ENCODE measurements around the gene DUSP8. TPM values are rescaled to one million over a fixed set of nuclear protein-coding genes. Genes with fewer than 3 reads are reported as not detected.

DUSP8 gene
- total and polyA plus RNA-seq, 9 of the 15 experiments (the other 6 are each of a cell fraction or from before 2014, with no cell fraction given), result 0.14 to 2.0 (median 0.86) TPM; not detected in 2

GRCh38 chr11:1619449-1619848, 47.4 kb upstream of the DUSP8 start (continued):
- TF ChIP-seq ZMIZ1 (IDR thresholded peaks at IDR 0.05; ENCODE audit: low read depth in 2 of 2, low read length in 2 of 2) (no peak), GTF2E2 (tag; IDR thresholded peaks at IDR 0.05) (no peak), GABPA (tag; conservative IDR thresholded peaks at IDR 0.05; ENCODE audit: low read depth) (peak; percentile 82), MCM3 (IDR thresholded peaks at IDR 0.05) (no peak), RBBP5 (IDR thresholded peaks at IDR 0.05; ENCODE audit: borderline replicate concordance, insufficient read depth, low read length, poor library complexity, severe bottlenecking) (no peak), MTA3 (IDR thresholded peaks at IDR 0.05; ENCODE audit: borderline replicate concordance) (peak; percentile 63; the same call in 1 of the 2 replicates), KDM5B (IDR thresholded peaks at IDR 0.05; ENCODE audit: insufficient replicate concordance, low read depth, low read length) (no peak)

- ChIA-PET CTCF (ENCODE audit: low intra/inter-chr PET ratio) (no interaction called here), POLR2A (interaction anchor here (0.6 kb wide), 1 partner anchor 34 kb away, joined by 3 read pairs; no protein-coding TSS in a partner anchor)
- Histone ChIP-seq H3K4me2 (ENCODE audit: insufficient read depth, low read length) (no peak overlapping the region), H3K4me3 (no peak overlapping the region), H3K79me2 (ENCODE audit: control insufficient read depth, insufficient read depth, low read length) (no peaks in the 10 kb centered on the region), H2AFZ (ENCODE audit: low read depth, low read length) (no peak overlapping the region), H3K9me3 (replicated peaks; ENCODE audit: control insufficient read depth, insufficient read depth, low read depth, low read length) (0 out of 2 replicates have a peak, but pooled peaks cover 1% of the 10 kb centered on the region), H3K9me1 (ENCODE audit: control insufficient read depth, insufficient read depth, low read length) (no peaks in the 10 kb centered on the region), H4K20me1 (replicated peaks; ENCODE audit: control insufficient read depth, insufficient read depth, low read length) (peaks cover 6% of the 10 kb centered on the region; the same call in 1 of the 2 replicates), H3K36me3 (ENCODE audit: control insufficient read depth, insufficient read depth, low read length) (no peaks in the 10 kb centered on the region), H3K27ac (ENCODE audit: extremely low read depth, low read depth, low read length) (no peak overlapping the region), H3K9ac (ENCODE audit: insufficient read depth in 1 of 2, low read depth in 2 of 2, low read length in 2 of 2) (no peak overlapping the region), H3K4me1 (replicated peaks in 1 of 2; ENCODE audit: control insufficient read depth in 2 of 2, insufficient read depth in 2 of 2, low read length in 2 of 2) (peaks cover 0 to 2% of the 10 kb centered on the region in 2 experiments; a peak in 2 of 5 replicates), H3K27me3 (ENCODE audit: control insufficient read depth in 2 of 2, insufficient read depth in 2 of 2, low read length in 2 of 2) (peaks cover 0 to 19% of the 10 kb centered on the region in 2 experiments; a peak in 3 of 5 replicates)
- in situ Hi-C loops (cut with MboI), result no loop called here
- FAIRE-seq, result no peak
- DNase-seq (ENCODE audit: extremely low read depth in 1 of 4, low spot score in 3 of 4), result no peak
- ATAC-seq, result no peak
- 31% methylated on average over 10 of the region's 10 CpGs for whole genome bisulfite sequencing (ENCODE audit: insufficient coverage, low coverage, missing lambda C conversion rate)
- intact Hi-C loops (cut with micrococcal nuclease), result no loop called here
- TF ChIP-seq ZKSCAN1 (IDR thresholded peaks at IDR 0.05; ENCODE audit: low read depth, low read length) (no peak), CREB1 (IDR thresholded peaks at IDR 0.05) (no peak), CREB1 (CRISPR knock-in tag; IDR thresholded peaks at IDR 0.05) (no peak), NR2C1 (IDR thresholded peaks at IDR 0.05) (no peak), NR2C1 (tag; IDR thresholded peaks at IDR 0.05) (no peak), MAX (CRISPR knock-in tag; IDR thresholded peaks at IDR 0.05) (no peak), ZNF212 (CRISPR knock-in tag; IDR thresholded peaks at IDR 0.05) (no peak), ZNF41 (CRISPR knock-in tag; conservative IDR thresholded peaks at IDR 0.05) (no peak), TFE3 (CRISPR knock-in tag; IDR thresholded peaks at IDR 0.05) (peak; percentile 54)
- no TSS peak for BruUV-seq (replicated peaks)
Measured at GRCh38 chr11:1618231-1618630, 46.2 kb upstream of the DUSP8 start.
